Tibial artery (tissue), 4 donors: ENCODE results near the gene ATP8B1.

Experiments
- DNase-seq, 2 donors: peaks; one replicate each; pipeline ENCODE4 v3.0.0-alpha.2; 2019
- H3K27ac ChIP-seq, 2 donors: fragments of 200-600 bp; sonication (generic) in 1 of 2; 1 replicate in 1 of 2; 2 replicates in 1 of 2; pipeline ENCODE4 v1.5.1; 2018 to 2019; ENCODE audit warnings: mild to moderate bottlenecking in 1 of 2
- H3K27me3 ChIP-seq, 2 donors: fragments of 200-600 bp; sonication (generic) in 1 of 2; one replicate each; pipeline versions ENCODE4 v1.5.1 to v1.6.0; 2016 to 2019
- H3K36me3 ChIP-seq, 3 donors: fragments of 200-600 bp; sonication (generic) in 2 of 3; one replicate each; pipeline ENCODE4 v1.5.1; 2016 to 2019; ENCODE audit warnings: mild to moderate bottlenecking in 2 of 3
- H3K4me1 ChIP-seq, 4 donors: fragments of 200-600 bp; sonication (generic) in 2 of 4; 1 replicate in 3 of 4; 2 replicates in 1 of 4; pipeline ENCODE4 v1.5.1; 2016 to 2019
- H3K4me3 ChIP-seq, 2 donors: fragments of 200-600 bp; sonication (generic) in 1 of 2; 1 replicate in 1 of 2; 2 replicates in 1 of 2; pipeline ENCODE4 v1.5.1; 2018 to 2019; ENCODE audit warnings: mild to moderate bottlenecking in 2 of 2
- H3K9me3 ChIP-seq, 3 donors: fragments of 200-600 bp; sonication (generic) in 1 of 3; one replicate each; pipeline ENCODE4 v1.5.1; 2016 to 2019
- CTCF ChIP-seq, 2 experiments: fragments of 200-600 bp in 1 of 2; fragments of 450-650 bp in 1 of 2; IDR thresholded peaks; one replicate each; pipeline ENCODE4 v1.5.1; 2017 to 2019; ENCODE audit warnings: antibody characterized with exemption in 2 of 2, mild to moderate bottlenecking in 1 of 2, moderate library complexity in 1 of 2
- intact Hi-C: fragments of 100-400 bp; cut with DNase I; formaldehyde crosslinking; loops from one replicate; pipeline ENCODE4 v1.15.0; 2023; ENCODE audit warnings: low total_unique reads

The ATP8B1 gene

GRCh38 chr18:57697426-57697825, 105.7 kb downstream of the ATP8B1 start:
- intact Hi-C loops = no loop called here
- H3K4me1 ChIP-seq = peaks cover 0 to 38% (median 14%) of the 10 kb centered on the region in 4 donors
- H3K9me3 ChIP-seq = no peaks in the 10 kb centered on the region
- DNase-seq = no peak
- peak overlapping the region in 1 of 2 donors; percentile 71 for H3K27ac ChIP-seq
- no peak overlapping the region for H3K4me3 ChIP-seq
- TF ChIP-seq CTCF (IDR thresholded peaks at IDR 0.05) = no peak
- H3K36me3 ChIP-seq = peaks cover 30 to 52% (median 50%) of the 10 kb centered on the region in 3 donors
- H3K27me3 ChIP-seq = no peaks in the 10 kb centered on the region

GRCh38 chr18:57696271-57696670, 106.8 kb downstream of the ATP8B1 start:
- no peak for DNase-seq
- H3K36me3 ChIP-seq = peaks cover 38 to 47% (median 47%) of the 10 kb centered on the region in 3 donors

GRCh38 chr18:57691363-57691762, 111.8 kb downstream of the ATP8B1 start:
- H3K4me3 ChIP-seq = no peak overlapping the region
- H3K4me1 ChIP-seq = peaks cover 0 to 15% (median 0%) of the 10 kb centered on the region in 4 donors
- H3K27ac ChIP-seq = no peak overlapping the region
- no peaks in the 10 kb centered on the region for H3K27me3 ChIP-seq
- DNase-seq = no peak
- H3K9me3 ChIP-seq = no peaks in the 10 kb centered on the region
- no peak for TF ChIP-seq CTCF (IDR thresholded peaks at IDR 0.05)
- intact Hi-C loops = no loop called here
- H3K36me3 ChIP-seq = peaks cover 57 to 77% (median 74%) of the 10 kb centered on the region in 3 donors

More at GRCh38 chr18:57696271-57696670, 106.8 kb downstream of the ATP8B1 start:
- Histone ChIP-seq H3K27ac (no peak overlapping the region), H3K4me1 (peaks cover 0 to 38% (median 14%) of the 10 kb centered on the region in 4 donors), H3K27me3 (no peaks in the 10 kb centered on the region), H3K4me3 (no peak overlapping the region), H3K9me3 (no peaks in the 10 kb centered on the region)
- intact Hi-C loops = no loop called here
- no peak for TF ChIP-seq CTCF (IDR thresholded peaks at IDR 0.05)

GRCh38 chr18:57687970-57688369, 115.1 kb downstream of the ATP8B1 start:
- H3K27me3 ChIP-seq = no peaks in the 10 kb centered on the region
- DNase-seq = no peak
- no peaks in the 10 kb centered on the region for H3K9me3 ChIP-seq
- H3K36me3 ChIP-seq = peaks cover 70 to 89% (median 86%) of the 10 kb centered on the region in 3 donors
- intact Hi-C loops = no loop called here
- no peak overlapping the region for H3K27ac ChIP-seq
- H3K4me1 ChIP-seq = peaks cover 0 to 1% (median 0%) of the 10 kb centered on the region in 4 donors
- H3K4me3 ChIP-seq = no peak overlapping the region
- no peak for TF ChIP-seq CTCF (IDR thresholded peaks at IDR 0.05)

- no peak for DNase-seq
- Histone ChIP-seq H3K27me3 (no peaks in the 10 kb centered on the region), H3K4me3 (no peak overlapping the region), H3K36me3 (peaks cover 51 to 78% (median 75%) of the 10 kb centered on the region in 3 donors), H3K9me3 (no peaks in the 10 kb centered on the region), H3K27ac (no peak overlapping the region), H3K4me1 (no peaks in the 10 kb centered on the region)
- no peak for TF ChIP-seq CTCF (IDR thresholded peaks at IDR 0.05)
- intact Hi-C loops = no loop called here
These were observed 119.6 kb downstream of the ATP8B1 start for GRCh38 chr18:57683470-57683869.
